B cell (primary cell): ENCODE results near the gene SMTNL2. TPM values are rescaled to one million over a fixed set of nuclear protein-coding genes. Genes with fewer than 3 reads are reported as not detected.

Experiments used
- ATAC-seq: fragments of 200-7000 bp; cut with Tn5 transposase; one replicate; pipeline ENCODE4 v1.10.0; 2021; ENCODE audit warnings: low read depth, mild to moderate bottlenecking, moderate number of reproducible peaks, moderate library complexity
- CTCF ChIA-PET: fragments of 350-600 bp; sonication (Branson Sonifier 250); formaldehyde crosslinking; loops from one replicate; lab custom pipeline; 2021; ENCODE audit warnings: antibody characterized with exemption, inconsistent platforms; lab: Charles Lee
- POLR2A ChIA-PET: fragments of 350-600 bp; sonication (Branson Sonifier 250); formaldehyde crosslinking; loops from one replicate; lab custom pipeline; 2021; ENCODE audit warnings: antibody characterized with exemption; lab: Charles Lee
- DNase-seq: peaks from one replicate; pipeline ENCODE4 v3.0.0; 2013
- H2AFZ ChIP-seq: 2 replicates; pipeline ENCODE4 v1.6.1; 2012; ENCODE audit warnings: mild to moderate bottlenecking, low read depth, low read length; ENCODE audit not compliant: insufficient read depth, poor library complexity, severe bottlenecking
- H3K27ac ChIP-seq, 2 donors: 1 replicate in 1 of 2; 2 replicates in 1 of 2; pipeline ENCODE4 v1.5.1; 2012 to 2013; ENCODE audit warnings: low read length in 2 of 2, mild to moderate bottlenecking in 2 of 2, moderate library complexity in 1 of 2
- H3K27me3 ChIP-seq, 4 experiments: fragments of 200-600 bp in 1 of 4; sonication (generic) in 1 of 4; replicated peaks in 1 of 4; 1 replicate in 2 of 4; 2 replicates in 2 of 4; pipeline versions ENCODE4 v1.6.1 to v1.7.0; 2013 to 2016; ENCODE audit warnings: low read length in 3 of 4, mild to moderate bottlenecking in 2 of 4, mixed read lengths in 1 of 4, moderate library complexity in 1 of 4; ENCODE audit not compliant: insufficient read depth in 4 of 4, control insufficient read depth in 3 of 4; ENCODE audit errors: control extremely low read depth in 1 of 4
- H3K36me3 ChIP-seq, 2 experiments: replicated peaks in 1 of 2; 1 replicate in 1 of 2; 2 replicates in 1 of 2; pipeline versions ENCODE4 v1.6.1 to v1.7.1; 2013; ENCODE audit warnings: low read length in 1 of 2; ENCODE audit not compliant: insufficient read depth in 2 of 2, control insufficient read depth in 1 of 2; ENCODE audit errors: control extremely low read depth in 1 of 2, extremely low read depth in 1 of 2
- H3K4me1 ChIP-seq, 2 donors: fragments of 200-600 bp in 1 of 2; sonication (generic) in 1 of 2; 1 replicate in 1 of 2; 2 replicates in 1 of 2; pipeline versions ENCODE4 v1.5.1 to v1.6.1; 2013 to 2017; ENCODE audit warnings: low read length in 2 of 2; ENCODE audit not compliant: control insufficient read depth in 2 of 2, insufficient read depth in 2 of 2
- H3K4me2 ChIP-seq: replicated peaks from 2 replicates; pipeline ENCODE3; 2012; ENCODE audit warnings: mild to moderate bottlenecking, low read depth, low read length; ENCODE audit not compliant: poor library complexity, severe bottlenecking
- H3K4me3 ChIP-seq, 5 experiments: fragments of 200-600 bp in 1 of 5; sonication (generic) in 1 of 5; 1 replicate in 3 of 5; 2 replicates in 2 of 5; pipeline versions ENCODE4 v1.5.1 to v1.7.0; 2011 to 2016; ENCODE audit warnings: low read length in 4 of 5, mild to moderate bottlenecking in 4 of 5, low read depth in 2 of 5, control low read depth in 1 of 5, moderate library complexity in 1 of 5; ENCODE audit not compliant: insufficient read depth in 1 of 5; ENCODE audit errors: control extremely low read depth in 1 of 5, extremely low read depth in 1 of 5
- H3K79me2 ChIP-seq: fragments of 200-600 bp; sonication (generic); one replicate; pipeline ENCODE4 v1.6.0; 2016; ENCODE audit warnings: low read length; ENCODE audit not compliant: control insufficient read depth, insufficient read depth
- H3K9ac ChIP-seq: fragments of 200-600 bp; sonication (generic); 2 replicates; pipeline ENCODE4 v1.6.1; 2017; ENCODE audit warnings: mild to moderate bottlenecking, low read length, moderate library complexity
- H3K9me3 ChIP-seq, 3 donors: one replicate each; pipeline versions ENCODE4 v1.6.1 to v1.7.1; 2013; ENCODE audit warnings: low read length in 2 of 3; ENCODE audit not compliant: control insufficient read depth in 2 of 3, insufficient read depth in 1 of 3; ENCODE audit errors: control extremely low read depth in 1 of 3
- H4K20me1 ChIP-seq: 2 replicates; pipeline ENCODE4 v1.6.0; 2012; ENCODE audit warnings: mild to moderate bottlenecking, low read length; ENCODE audit not compliant: insufficient read depth, control insufficient read depth, poor library complexity, severe bottlenecking
- H3K27ac Mint-ChIP-seq: one replicate; pipeline ENCODE4 v1.8.0; 2021; ENCODE audit warnings: mixed read lengths
- H3K27me3 Mint-ChIP-seq: one replicate; pipeline ENCODE4 v1.8.0; 2021; ENCODE audit warnings: mixed read lengths
- H3K4me1 Mint-ChIP-seq: one replicate; pipeline ENCODE4 v1.8.0; 2021; ENCODE audit warnings: mixed read lengths
- H3K4me3 Mint-ChIP-seq: one replicate; pipeline ENCODE4 v1.8.0; 2021; ENCODE audit warnings: mixed read lengths
- H3K9me3 Mint-ChIP-seq: one replicate; pipeline ENCODE4 v1.8.0; 2022; ENCODE audit warnings: mixed read lengths; ENCODE audit not compliant: insufficient read depth
- EZH2 ChIP-seq: IDR thresholded peaks from 2 replicates; pipeline ENCODE4 v1.6.1; 2012; ENCODE audit warnings: borderline replicate concordance, low read depth, mild to moderate bottlenecking, moderate library complexity, low read length; ENCODE audit not compliant: insufficient read depth, poor library complexity, severe bottlenecking
- WGBS: methylation state at CpG from one replicate; pipeline ENCODE4 v1.1.5; 2013; ENCODE audit warnings: missing lambda C conversion rate; ENCODE audit not compliant: insufficient coverage; 5-methylcytosine and 5-hydroxymethylcytosine counted together
- intact Hi-C: fragments of 100-400 bp; cut with micrococcal nuclease; formaldehyde crosslinking; loops from one replicate; pipeline ENCODE4 v1.10.0; 2022
- polyA plus RNA-seq: library from polyadenylated mRNA; depleted of rRNA; stranded (reverse); fragments of >200 nt; gene quantifications from 2 replicates; pipeline ENCODE4 v1.2.3, GENCODE V29; 2012
- total RNA-seq, 2 donors: library from RNA; stranded (reverse); fragments of 120-200 nt in 1 of 2; gene quantifications; 1 replicate in 1 of 2; 2 replicates in 1 of 2; pipeline versions ENCODE4 v1.2.3 to v1.2.4, GENCODE V29; 2013 to 2022
- TF ChIP-seq, protein P1 (sequence below): fragments of 200-600 bp; IDR thresholded peaks from one replicate; pipeline ENCODE4 v1.8.0; 2022; ENCODE audit warnings: antibody characterized with exemption, mild to moderate bottlenecking

Gene SMTNL2
- total and polyA plus RNA-seq, 2 donors (not counting 1 experiment from before 2014, with no cell fraction given): not detected

DNA sequence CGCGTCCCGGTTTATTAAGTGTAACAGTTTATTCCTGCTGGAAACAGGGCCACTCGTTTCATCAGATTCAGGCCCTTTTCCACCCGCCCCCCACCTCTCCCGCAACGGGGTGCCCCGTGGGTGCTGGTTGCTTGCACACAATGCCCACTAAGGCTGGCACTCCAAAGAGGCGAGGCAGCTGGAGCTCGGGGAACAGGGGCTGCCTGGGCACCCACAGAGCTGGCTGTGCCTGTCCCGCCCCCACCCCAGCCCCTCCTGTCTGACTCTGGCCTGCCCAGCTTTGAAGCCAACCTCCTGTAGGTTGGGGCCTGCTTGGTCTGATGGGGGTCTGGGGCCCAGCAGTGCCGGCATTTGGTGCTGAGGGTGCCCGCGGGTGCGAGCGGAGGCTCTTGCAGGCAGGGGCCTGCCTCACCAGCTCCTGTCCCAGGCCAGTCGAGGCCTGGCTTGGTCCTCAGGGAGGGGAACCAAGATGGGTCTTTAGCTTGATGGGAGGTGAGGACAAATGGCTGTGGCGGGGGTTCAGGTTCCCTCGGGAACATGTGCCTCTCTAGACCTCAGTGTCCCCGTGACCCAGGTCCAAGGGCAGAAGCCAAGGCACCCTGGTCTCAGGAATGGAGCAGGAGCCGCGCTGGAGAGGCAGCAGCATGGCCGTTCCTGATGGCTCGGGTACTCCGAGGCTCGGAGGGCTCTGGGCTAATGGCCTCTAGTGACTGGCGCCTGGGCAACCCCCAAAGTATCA is 49.2 kb upstream of the SMTNL2 start:
- H3K27ac Mint-ChIP-seq: no peak overlapping the region
- H3K4me1 Mint-ChIP-seq: peaks cover 2% of the 10 kb centered on the region
- Histone ChIP-seq H3K4me1 (peaks cover 0 to 3% of the 10 kb centered on the region in 2 donors), H2AFZ (no peak overlapping the region), H3K9ac (no peak overlapping the region), H3K27ac (no peak overlapping the region), H3K79me2 (no peaks in the 10 kb centered on the region), H3K4me2 (no peak overlapping the region), H3K27me3 (peaks cover 0 to 2% (median 0%) of the 10 kb centered on the region in 4 experiments), H4K20me1 (no peaks in the 10 kb centered on the region), H3K4me3 (no peak overlapping the region), H3K36me3 (peaks cover 0 to 12% of the 10 kb centered on the region in 2 experiments), H3K9me3 (no peaks in the 10 kb centered on the region)
- ATAC-seq: no peak
- 86% methylated on average over 20 of the region's 27 CpGs for whole genome bisulfite sequencing
- H3K4me3 Mint-ChIP-seq: no peak overlapping the region
- ChIA-PET POLR2A (no interaction called here), CTCF (no interaction called here)
- no peak for DNase-seq
- no peaks in the 10 kb centered on the region for H3K9me3 Mint-ChIP-seq
- intact Hi-C loops: no loop called here
- no peak for TF ChIP-seq EZH2
- TF ChIP-seq, protein P1, sequence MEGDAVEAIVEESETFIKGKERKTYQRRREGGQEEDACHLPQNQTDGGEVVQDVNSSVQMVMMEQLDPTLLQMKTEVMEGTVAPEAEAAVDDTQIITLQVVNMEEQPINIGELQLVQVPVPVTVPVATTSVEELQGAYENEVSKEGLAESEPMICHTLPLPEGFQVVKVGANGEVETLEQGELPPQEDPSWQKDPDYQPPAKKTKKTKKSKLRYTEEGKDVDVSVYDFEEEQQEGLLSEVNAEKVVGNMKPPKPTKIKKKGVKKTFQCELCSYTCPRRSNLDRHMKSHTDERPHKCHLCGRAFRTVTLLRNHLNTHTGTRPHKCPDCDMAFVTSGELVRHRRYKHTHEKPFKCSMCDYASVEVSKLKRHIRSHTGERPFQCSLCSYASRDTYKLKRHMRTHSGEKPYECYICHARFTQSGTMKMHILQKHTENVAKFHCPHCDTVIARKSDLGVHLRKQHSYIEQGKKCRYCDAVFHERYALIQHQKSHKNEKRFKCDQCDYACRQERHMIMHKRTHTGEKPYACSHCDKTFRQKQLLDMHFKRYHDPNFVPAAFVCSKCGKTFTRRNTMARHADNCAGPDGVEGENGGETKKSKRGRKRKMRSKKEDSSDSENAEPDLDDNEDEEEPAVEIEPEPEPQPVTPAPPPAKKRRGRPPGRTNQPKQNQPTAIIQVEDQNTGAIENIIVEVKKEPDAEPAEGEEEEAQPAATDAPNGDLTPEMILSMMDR: no peak
- peaks cover 11% of the 10 kb centered on the region for H3K27me3 Mint-ChIP-seq

DNA sequence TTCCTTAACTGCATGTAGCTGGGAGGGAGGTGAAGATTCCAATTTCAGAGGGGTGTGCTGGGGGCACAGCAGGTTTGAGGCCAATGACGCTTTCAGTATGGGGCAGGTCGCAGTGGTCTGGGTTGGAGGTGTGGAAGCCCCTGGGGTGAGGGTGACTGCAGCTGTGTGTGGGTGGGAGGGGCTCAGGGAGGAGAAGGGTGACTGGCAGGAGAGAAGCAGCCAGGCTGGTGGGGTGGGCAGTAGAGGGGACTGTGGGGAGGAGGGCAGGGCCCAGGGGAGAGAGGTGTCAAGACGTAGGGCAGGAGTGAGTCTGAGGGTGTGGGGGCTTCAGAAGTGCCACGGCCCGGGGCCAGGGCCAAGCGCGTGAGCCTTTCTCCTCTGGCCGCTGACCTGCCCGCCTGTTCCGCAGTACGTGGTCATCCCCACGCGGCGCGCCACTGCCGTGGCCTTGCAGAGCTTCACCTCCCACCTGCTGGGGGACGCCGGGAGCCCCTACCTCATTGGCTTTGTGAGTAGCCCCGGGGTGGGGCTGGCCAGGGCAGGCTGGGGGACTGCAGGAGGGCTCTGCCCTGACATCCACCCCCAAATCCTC is 48.6 kb upstream of the SMTNL2 start:
- intact Hi-C loops: no loop called here
- H3K27ac Mint-ChIP-seq: no peak overlapping the region
- Histone ChIP-seq H2AFZ (no peak overlapping the region), H4K20me1 (no peaks in the 10 kb centered on the region), H3K36me3 (peaks cover 0 to 16% of the 10 kb centered on the region in 2 experiments), H3K4me2 (no peak overlapping the region), H3K27ac (no peak overlapping the region), H3K4me3 (no peak overlapping the region), H3K4me1 (peaks cover 0 to 3% of the 10 kb centered on the region in 2 donors), H3K79me2 (no peaks in the 10 kb centered on the region), H3K9ac (no peak overlapping the region), H3K27me3 (no peaks in the 10 kb centered on the region), H3K9me3 (no peaks in the 10 kb centered on the region)
- WGBS: 90% methylated on average over 19 of the region's 19 CpGs
- no peak overlapping the region for H3K4me3 Mint-ChIP-seq
- TF ChIP-seq, protein P1: no peak
- TF ChIP-seq EZH2: no peak
- H3K27me3 Mint-ChIP-seq: peaks cover 11% of the 10 kb centered on the region
- ChIA-PET POLR2A (no interaction called here), CTCF (no interaction called here)
- ATAC-seq (no peak), DNase-seq (no peak)
- H3K9me3 Mint-ChIP-seq: no peaks in the 10 kb centered on the region
- H3K4me1 Mint-ChIP-seq: peaks cover 2% of the 10 kb centered on the region
